GM19193 (cell line): ENCODE measurements around the gene PLEKHB2.

ENCODE experiments used
- POLR2A ChIP-seq: IDR thresholded peaks from 4 replicates; pipeline ENCODE4 v1.6.1; 2011; ENCODE audit not compliant: insufficient read depth, insufficient read length; ENCODE audit errors: extremely low read depth

Gene PLEKHB2

GRCh38 chr2:131122496-131122895 is 17.4 kb downstream of the PLEKHB2 start:
- no peak for TF ChIP-seq POLR2A

GRCh38 chr2:131123192-131123591 is 18.1 kb downstream of the PLEKHB2 start:
- no peak for TF ChIP-seq POLR2A

- TF ChIP-seq POLR2A, result no peak
Measured at GRCh38 chr2:131125195-131125757, 20.1 kb downstream of the PLEKHB2 start.

- no peak for TF ChIP-seq POLR2A
Measured at GRCh38 chr2:131126436-131126835, 21.3 kb downstream of the PLEKHB2 start.

- TF ChIP-seq POLR2A, result no peak
Measured at GRCh38 chr2:131127076-131127475, 21.9 kb downstream of the PLEKHB2 start.

- no peak for TF ChIP-seq POLR2A
Measured at GRCh38 chr2:131127981-131128380, 22.8 kb downstream of the PLEKHB2 start.

- TF ChIP-seq POLR2A, result no peak
Measured at GRCh38 chr2:131130298-131130596, 25.1 kb downstream of the PLEKHB2 start.

GRCh38 chr2:131132729-131133128 is 27.6 kb downstream of the PLEKHB2 start:
- no peak for TF ChIP-seq POLR2A

- no peak for TF ChIP-seq POLR2A
Measured at GRCh38 chr2:131140581-131140980, 35.4 kb downstream of the PLEKHB2 start.

- no peak for TF ChIP-seq POLR2A
Measured at GRCh38 chr2:131142849-131143248, 37.7 kb downstream of the PLEKHB2 start.

- TF ChIP-seq POLR2A, result no peak
Measured at GRCh38 chr2:131143803-131144202, 38.7 kb downstream of the PLEKHB2 start.

GRCh38 chr2:131145040-131145439 is 39.9 kb downstream of the PLEKHB2 start:
- TF ChIP-seq POLR2A, result no peak

- TF ChIP-seq POLR2A, result no peak
Measured at GRCh38 chr2:131146231-131146630, 41.1 kb downstream of the PLEKHB2 start.

- TF ChIP-seq POLR2A, result no peak
Measured at GRCh38 chr2:131146749-131147148, 41.6 kb downstream of the PLEKHB2 start.

- TF ChIP-seq POLR2A, result no peak
Measured at GRCh38 chr2:131148426-131148825, 43.3 kb downstream of the PLEKHB2 start.

- no peak for TF ChIP-seq POLR2A
Measured at GRCh38 chr2:131151398-131151797, 46.3 kb downstream of the PLEKHB2 start.

- TF ChIP-seq POLR2A, result no peak
Measured at GRCh38 chr2:131152074-131152473, 46.9 kb downstream of the PLEKHB2 start.
